Measurements from ENCODE around the gene TBX4. TPM values are rescaled to one million over a fixed set of nuclear protein-coding genes. Genes with fewer than 3 reads are reported as not detected.

Gene TBX4
- total RNA-seq, 1 experiment from 2014 or later, result not detected

GRCh38 chr17:61464130-61464842 is 12.1 kb downstream of the TBX4 start:
- no peak for DNase-seq (ENCODE audit: low read depth)

GRCh38 chr17:61464843-61465180 is 12.6 kb downstream of the TBX4 start:
- no peak for DNase-seq (ENCODE audit: low read depth)

DNA sequence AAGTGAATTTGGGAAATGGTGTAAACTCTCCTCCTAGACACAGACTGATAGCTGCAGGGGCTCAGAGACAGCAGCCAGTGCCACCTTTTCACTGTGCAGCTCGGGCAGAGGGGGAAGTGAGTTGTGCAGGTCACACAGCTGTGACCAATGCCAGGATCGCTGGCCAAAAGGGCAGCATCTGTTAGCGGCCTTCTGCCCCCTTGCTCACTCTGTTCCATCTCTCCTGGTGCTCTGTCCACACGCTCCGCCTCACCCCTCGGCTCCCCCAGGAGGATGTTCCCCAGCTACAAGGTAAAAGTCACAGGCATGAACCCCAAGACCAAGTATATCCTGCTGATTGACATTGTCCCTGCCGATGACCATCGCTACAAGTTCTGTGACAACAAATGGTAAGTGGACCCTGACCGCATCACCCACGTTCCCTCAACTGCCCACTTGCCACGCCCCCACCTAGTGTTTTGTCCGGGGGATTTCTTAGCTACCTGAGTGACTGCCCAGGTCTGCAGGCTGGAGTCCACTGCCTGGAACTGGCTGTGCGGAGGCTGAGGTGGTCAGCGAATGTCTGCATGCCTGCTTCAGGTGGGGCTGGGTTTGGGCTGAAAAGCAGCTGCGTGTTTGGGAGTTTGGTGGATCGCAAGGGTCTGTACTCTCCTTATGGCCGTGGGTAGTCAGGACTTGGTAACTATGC is 13.5 kb downstream of the TBX4 start:
- no peak for DNase-seq (ENCODE audit: low read depth)

DNA sequence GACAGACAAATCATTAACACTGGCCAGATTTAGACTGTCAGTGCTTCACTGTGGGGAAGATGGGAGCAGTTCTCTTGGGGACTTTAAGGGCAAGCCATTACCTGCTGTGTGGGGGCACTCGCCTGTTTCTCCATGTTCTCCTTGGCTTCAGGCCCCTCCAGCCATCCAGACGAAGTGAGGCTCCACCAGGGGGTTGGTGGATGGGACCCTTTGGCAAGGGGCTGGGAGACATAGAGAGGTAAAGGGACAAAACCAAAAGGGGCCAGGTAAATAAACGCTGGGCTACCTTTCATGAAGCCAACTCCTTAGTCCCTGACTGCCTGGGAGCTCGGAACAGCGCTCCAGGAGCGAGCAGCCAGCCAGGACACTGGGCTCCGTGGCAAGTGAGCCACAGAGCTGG is 14.0 kb downstream of the TBX4 start:
- no peak for DNase-seq (ENCODE audit: low read depth)

GRCh38 chr17:61467416-61468262 is 15.4 kb downstream of the TBX4 start:
- DNase-seq (ENCODE audit: low read depth), result peak; percentile 33

DNA sequence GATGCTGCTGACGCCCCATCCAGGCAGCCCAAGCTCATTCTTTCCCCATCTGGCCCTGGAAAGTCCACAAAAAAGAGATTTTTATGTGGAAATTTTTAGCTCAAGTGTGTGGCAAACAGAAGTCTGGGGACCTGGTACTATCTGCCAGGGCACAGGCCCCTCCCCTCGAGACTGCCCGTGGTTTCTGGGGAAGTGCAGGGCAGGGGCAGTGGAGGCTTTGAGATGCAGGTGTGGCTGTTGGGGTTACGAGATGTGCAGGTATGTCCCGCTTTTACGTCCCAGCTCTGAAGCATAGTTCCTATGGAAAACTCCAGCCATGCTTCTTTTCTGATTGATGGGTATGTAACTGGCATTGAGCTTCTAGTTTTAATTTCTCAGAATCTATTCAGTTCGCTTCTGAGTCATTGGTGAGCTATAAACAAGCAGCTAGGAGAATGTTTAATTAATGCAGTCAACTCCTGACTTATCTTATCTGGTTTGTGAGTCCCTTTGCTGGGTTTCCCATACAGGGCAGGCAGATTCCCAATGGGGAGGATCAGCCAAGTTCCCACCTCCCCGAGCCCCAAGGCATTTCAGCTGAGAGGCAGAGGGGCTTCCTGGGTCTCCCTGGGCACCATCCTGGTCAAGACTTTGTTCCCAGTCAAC is 16.2 kb downstream of the TBX4 start:
- DNase-seq (ENCODE audit: low read depth), result no peak

DNA sequence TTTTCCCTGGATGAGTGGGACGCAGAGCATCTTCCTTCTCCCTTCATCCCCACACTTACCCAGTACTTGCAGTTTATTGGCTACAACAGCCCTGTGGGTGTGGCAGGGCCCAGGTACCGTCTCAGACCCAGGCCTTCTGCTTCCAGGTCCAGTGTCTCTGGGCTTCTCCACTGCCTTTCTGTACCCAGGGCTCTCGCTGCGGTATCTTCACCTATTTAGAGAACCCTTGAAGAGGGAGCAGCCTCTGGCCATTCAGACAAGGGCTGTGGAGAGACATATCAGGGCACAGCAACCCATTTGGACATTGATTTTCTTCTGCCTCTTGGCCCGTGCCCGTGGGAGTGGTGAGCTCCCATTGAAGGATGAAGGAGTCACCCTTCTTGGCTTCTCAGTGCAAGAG is 17.3 kb downstream of the TBX4 start:
- DNase-seq (ENCODE audit: low read depth), result no peak

DNA sequence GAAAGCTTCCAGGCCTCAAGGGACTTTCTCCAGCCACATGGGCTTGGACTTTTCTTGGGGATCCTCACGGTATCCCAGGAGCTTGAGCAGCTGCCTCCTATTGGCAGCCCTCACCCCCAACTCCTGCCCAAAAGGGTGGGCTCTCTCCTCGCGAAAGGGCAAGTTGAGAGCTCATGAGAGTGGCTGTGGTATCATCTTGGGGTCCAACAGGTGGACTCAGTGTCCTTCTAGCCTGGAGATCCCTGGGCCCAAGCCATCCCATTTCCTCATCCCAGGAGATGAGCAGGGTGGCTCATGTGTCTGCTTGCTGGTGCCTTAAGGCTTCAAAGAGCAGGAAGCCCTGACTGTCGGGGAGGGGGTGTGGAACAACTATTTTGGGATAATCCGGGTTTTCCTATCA is 17.7 kb downstream of the TBX4 start:
- DNase-seq (ENCODE audit: low read depth), result no peak

GRCh38 chr17:61470530-61471136 is 18.4 kb downstream of the TBX4 start:
- no peak for DNase-seq (ENCODE audit: low read depth)

DNA sequence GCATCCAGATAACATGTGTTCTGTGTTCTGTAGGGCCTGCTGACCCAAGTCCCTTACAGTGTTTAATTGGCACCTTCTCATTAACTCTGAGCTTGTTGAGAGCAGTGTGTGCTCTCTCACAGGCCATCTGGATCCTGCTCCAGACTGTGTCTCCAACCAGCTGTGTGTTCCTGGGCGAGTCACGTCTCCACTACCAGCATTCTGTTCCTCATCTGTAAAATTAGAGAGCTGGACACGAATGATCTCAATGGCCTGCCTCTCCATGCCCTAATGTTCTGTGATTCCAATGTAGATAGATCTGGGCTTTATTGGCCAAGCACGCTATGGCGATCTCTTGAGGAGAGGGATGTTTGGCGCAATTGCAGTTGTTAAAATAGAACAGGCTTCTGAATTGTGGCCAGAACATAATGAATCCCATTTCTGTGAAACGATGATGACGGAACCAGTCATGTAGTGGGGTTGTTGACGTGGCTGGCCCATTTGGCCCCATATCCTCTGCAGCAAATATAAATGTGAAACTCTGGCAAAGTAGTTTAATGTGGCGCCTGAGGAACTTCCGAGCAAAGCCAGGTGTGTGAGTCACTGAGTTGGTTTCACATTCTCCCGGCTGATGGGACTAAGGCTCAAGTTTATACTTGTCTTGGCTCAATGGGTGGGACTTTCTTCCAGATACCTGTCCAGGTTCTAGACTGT is 22.2 kb downstream of the TBX4 start:
- DNase-seq (ENCODE audit: low read depth), result no peak

DNA sequence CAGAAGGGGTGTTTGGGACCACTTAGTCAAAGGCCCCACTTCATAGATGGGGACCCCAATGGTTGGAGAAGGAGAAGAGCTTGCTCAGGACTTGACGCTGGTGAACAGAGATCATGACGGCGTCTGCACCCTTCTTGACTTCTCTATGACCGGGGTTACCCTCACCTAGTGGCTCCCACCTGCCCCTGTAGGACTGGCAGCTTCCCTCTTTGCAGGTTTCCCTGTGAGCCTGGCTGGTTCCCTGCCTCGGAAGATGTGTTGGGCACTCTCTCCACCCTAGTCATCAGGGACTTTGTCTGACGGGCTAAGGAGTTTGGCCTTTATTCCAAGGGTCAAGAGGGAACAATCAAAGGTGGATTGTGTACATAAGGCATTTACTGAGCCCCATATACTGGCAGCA is 22.7 kb downstream of the TBX4 start:
- no peak for DNase-seq (ENCODE audit: low read depth)

DNA sequence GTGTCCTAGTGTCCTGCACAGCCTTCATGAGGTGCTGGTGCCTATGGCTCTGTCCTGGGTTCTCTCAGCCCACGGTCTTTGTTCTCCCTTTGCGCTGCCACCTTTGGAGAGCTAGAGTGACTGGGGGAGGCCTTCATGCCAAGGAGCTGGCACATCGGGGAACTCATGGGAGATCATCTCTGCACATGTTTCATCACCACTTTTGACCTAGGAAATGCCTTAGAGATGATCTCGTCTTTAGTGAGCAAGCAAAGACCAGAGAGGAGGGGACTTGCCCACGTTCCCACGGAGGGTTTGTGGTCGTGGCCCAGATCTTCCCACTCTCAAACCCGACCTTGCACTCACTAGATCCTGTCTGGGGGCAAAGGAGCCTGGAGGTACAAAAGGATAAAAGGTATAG is 23.5 kb downstream of the TBX4 start:
- peak; percentile 13 for DNase-seq (ENCODE audit: low read depth)

GRCh38 chr17:61476476-61477203 is 24.4 kb downstream of the TBX4 start:
- DNase-seq (ENCODE audit: low read depth), result no peak

DNA sequence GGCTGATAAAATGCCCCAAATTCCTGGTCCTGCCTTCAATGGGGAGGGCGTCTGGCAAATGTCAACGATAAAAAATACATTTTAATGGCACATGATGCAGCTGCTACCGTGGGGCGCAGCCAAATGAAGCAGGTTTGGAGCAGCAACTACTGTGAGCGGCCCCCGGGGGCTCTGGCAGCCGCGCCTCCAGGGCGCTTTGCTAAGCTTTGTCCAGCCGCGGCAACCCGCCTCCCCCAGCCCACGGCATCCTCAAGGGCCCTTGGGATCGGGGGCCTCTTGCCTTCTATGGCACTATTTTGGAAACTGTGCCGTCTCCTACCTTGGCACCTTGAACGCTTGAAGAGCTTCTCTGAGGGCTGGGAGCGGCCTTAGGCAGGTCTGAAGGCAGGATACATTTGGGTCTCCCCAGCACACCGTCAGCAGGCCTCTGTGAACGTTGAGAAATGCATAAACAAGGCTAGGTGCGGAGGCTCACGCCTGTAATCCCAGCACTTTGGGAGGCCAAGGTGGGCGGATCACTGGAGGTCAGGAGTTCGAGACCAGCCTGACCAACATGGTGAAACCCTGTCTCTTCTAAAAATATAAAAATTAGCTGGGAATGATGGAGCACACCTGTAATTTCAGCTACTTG is 25.1 kb downstream of the TBX4 start:
- no peak for DNase-seq (ENCODE audit: low read depth)

DNA sequence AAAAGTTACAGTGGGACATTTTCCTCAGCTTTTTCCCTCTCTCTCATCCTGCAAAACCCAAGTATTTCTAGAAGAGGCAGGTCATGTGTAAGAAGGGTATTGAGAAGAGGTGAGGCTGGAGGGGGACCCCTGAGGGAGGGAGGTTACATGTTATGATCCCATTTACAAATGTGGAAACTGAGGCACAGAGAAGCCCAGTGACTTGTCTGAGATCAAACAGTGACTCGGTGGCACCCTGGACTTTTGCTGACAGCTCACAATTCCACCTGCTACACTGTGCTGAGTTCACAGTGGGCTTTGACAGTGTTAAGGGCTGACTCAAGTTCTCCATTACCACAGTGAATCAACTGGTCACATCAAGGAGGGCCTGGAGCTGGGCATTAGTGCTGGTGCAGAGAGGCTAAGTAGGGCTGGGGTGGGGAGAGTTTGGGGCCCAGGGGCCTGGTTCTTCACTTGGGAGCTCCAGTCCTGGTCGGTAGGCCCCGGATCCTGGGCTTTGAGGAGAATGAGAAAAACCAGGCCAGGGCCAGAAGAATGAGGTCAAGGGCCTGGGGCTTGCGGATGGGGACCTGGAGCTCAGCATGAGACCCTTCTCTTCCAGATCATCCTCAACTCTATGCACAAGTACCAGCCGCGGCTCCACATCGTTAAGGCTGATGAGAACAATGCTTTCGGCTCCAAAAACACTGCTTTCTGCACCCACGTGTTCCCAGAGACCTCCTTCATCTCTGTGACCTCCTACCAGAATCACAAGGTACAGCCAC is 26.0 kb downstream of the TBX4 start:
- DNase-seq (ENCODE audit: low read depth), result no peak

DNA sequence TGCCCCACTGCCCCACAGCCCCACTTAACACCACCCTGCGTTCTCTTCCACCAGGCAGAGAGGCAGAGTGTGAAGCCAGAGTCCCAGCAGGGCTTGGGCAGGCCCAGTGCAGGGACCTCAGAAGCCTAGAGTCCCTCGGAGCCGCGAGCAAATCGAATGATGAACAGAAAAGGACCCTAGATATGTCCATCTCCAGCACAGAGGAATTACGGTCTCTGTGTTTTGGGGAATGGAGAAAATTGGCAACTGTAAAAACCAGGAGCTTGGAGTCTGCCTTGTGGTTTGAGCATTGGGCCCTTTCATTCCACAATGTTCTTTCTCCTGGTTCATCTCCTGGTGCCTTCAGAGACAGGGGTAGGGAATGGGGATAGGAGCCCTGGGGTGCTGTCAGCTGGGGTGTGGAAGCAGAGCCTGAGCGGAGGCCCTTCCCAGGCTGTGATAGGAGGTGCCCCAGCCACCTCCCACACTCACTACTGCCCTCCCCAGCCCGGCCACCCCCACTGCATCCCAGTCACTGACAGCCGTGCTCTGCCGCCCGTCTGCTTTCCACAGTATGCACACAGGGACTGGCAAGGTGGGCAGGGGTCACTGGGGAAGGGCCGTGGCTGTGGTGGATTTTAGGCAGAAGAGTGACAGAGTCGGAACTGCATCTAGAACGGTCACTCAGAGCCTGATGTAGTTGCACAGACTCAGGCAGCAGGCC is 26.7 kb downstream of the TBX4 start:
- DNase-seq (ENCODE audit: low read depth), result no peak

DNA sequence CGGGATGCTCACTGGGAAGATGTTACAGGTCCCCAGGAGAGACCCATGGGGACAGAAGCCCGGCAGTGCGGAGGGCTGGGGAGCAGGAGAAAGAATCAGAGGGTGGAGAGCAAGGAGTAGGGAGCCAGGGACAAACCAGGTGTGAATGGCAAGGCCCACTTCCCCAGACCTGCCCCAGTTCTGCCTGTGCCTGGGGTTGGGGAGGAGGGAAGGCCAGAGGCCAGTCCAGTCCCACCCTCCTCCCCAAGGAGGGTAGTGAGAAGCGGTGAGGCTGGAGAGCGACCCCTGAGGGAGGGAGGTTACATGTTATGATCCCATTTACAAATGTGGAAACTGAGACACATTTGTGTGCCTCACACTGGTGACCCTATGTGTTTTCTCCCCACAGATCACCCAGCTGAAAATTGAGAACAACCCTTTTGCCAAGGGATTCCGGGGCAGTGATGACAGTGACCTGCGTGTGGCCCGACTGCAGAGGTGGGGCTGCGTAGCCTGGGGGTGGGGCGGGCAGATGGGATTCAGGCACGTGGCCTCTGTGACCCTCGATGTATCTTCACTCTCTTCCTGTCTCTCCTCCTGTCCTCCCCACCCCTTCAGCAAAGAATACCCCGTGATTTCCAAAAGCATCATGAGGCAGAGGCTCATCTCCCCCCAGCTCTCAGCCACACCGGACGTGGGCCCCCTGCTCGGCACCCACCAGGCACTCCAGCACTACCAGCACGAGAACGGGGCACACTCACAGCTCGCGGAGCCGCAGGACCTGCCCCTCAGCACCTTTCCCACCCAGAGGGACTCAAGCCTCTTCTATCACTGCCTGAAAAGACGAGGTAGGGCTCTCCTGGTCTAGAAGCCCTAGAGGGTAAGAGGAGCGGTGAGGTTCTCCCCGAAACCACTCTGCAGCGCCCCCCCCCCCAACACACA is 27.5 kb downstream of the TBX4 start:
- DNase-seq (ENCODE audit: low read depth), result no peak

All from LHCN-M2 (cell line).